ENCODE data around the gene SEPTIN7. TPM values are rescaled to one million over a fixed set of nuclear protein-coding genes. Genes with fewer than 3 reads are reported as not detected.

The SEPTIN7 gene
- total and polyA plus RNA-seq, 2 donors from 2014 or later = 125 to 189 TPM

DNA sequence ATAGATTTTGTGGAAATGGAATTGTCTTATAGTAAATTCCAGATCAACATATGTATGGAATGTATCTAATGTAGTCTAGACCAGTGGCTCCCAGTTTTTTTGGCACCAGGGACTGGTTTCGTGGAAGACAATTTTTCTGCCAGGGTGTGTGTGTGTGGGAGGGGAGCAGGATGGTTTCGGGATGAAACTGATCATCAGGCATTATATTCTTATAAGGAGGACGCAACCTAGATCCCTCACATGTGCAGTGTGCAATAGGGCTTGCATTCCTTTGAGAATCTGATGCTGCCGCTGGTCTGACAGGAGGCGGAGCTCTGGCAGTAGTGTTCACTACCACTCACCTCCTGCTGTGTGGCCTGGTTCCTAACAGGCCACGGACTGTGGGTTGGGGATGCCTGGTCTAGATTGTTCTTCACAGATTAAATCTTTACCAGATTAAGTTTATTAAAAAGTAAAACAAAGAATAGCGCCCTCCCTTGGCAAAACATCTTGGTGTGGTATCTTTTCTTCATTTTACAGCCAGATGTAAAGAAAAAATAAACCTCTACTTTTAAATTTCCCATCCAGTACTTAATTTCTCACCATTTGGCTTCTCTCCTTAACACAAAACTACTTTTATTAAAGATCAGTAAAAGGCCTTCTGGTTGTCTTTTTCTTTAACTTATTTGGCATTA, 48.4 kb downstream of the SEPTIN7 start:
- no peak overlapping the region for H3K4me3 ChIP-seq (ENCODE audit: low read length in 3 of 3)
- no peaks in the 10 kb centered on the region for H3K27me3 ChIP-seq (ENCODE audit: control insufficient read depth, insufficient read depth, low read length)
- peaks cover 0 to 3% (median 0%) of the 10 kb centered on the region in 3 donors for H3K4me1 ChIP-seq (ENCODE audit: control insufficient read depth in 2 of 3, insufficient read depth in 2 of 3, low read depth in 1 of 3, low read length in 3 of 3)
- TF ChIP-seq, protein P1, sequence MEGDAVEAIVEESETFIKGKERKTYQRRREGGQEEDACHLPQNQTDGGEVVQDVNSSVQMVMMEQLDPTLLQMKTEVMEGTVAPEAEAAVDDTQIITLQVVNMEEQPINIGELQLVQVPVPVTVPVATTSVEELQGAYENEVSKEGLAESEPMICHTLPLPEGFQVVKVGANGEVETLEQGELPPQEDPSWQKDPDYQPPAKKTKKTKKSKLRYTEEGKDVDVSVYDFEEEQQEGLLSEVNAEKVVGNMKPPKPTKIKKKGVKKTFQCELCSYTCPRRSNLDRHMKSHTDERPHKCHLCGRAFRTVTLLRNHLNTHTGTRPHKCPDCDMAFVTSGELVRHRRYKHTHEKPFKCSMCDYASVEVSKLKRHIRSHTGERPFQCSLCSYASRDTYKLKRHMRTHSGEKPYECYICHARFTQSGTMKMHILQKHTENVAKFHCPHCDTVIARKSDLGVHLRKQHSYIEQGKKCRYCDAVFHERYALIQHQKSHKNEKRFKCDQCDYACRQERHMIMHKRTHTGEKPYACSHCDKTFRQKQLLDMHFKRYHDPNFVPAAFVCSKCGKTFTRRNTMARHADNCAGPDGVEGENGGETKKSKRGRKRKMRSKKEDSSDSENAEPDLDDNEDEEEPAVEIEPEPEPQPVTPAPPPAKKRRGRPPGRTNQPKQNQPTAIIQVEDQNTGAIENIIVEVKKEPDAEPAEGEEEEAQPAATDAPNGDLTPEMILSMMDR (IDR thresholded peaks at IDR 0.05; ENCODE audit: borderline replicate concordance, extremely low read depth, insufficient read depth) = no peak
- H3K9me3 ChIP-seq (ENCODE audit: control insufficient read depth in 2 of 3, insufficient read depth in 1 of 3, low read length in 3 of 3) = no peaks in the 10 kb centered on the region
- H3K9ac ChIP-seq (ENCODE audit: low read length in 3 of 3) = no peak overlapping the region
- no peak for FAIRE-seq
- intact Hi-C loops (cut with DNase I) = no loop called here
- no peak for DNase-seq
- no peaks in the 10 kb centered on the region for H3K36me3 ChIP-seq (ENCODE audit: control insufficient read depth in 2 of 3, insufficient read depth in 3 of 3, low read length in 3 of 3)
- no peak overlapping the region for H3K27ac ChIP-seq (ENCODE audit: low read depth in 2 of 2, low read length in 2 of 2)

DNA sequence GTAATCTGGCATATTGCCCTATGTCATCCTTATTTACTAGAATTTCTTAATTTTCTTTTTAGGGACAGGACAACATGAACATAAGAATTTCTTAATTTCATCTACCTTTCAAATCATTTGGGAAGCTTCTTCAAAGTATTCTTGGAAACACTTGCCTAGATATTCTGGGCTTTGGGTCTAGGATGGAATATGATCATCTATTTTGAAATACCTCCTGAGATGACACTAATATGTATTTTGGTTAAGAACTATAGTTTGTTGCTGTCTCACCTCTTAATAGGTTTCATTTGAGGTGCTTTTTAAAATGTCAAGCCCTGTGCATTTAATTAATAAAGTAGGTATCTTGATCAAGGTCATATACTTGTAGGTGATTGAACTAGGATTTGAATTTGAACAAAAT, 49.1 kb downstream of the SEPTIN7 start:
- Histone ChIP-seq H3K27me3 (ENCODE audit: control insufficient read depth, insufficient read depth, low read length) (no peaks in the 10 kb centered on the region), H3K27ac (ENCODE audit: low read depth in 2 of 2, low read length in 2 of 2) (no peak overlapping the region), H3K9ac (ENCODE audit: low read length in 3 of 3) (no peak overlapping the region), H3K4me3 (ENCODE audit: low read length in 3 of 3) (no peak overlapping the region), H3K4me1 (ENCODE audit: control insufficient read depth in 2 of 3, insufficient read depth in 2 of 3, low read depth in 1 of 3, low read length in 3 of 3) (peaks cover 0 to 3% (median 0%) of the 10 kb centered on the region in 3 donors), H3K36me3 (ENCODE audit: control insufficient read depth in 2 of 3, insufficient read depth in 3 of 3, low read length in 3 of 3) (no peaks in the 10 kb centered on the region), H3K9me3 (ENCODE audit: control insufficient read depth in 2 of 3, insufficient read depth in 1 of 3, low read length in 3 of 3) (no peaks in the 10 kb centered on the region)
- TF ChIP-seq, protein P1 (IDR thresholded peaks at IDR 0.05; ENCODE audit: borderline replicate concordance, extremely low read depth, insufficient read depth) = no peak
- DNase-seq = no peak
- no peak for FAIRE-seq
- intact Hi-C loops (cut with DNase I) = no loop called here

Other genes starting within 250 kb of the SEPTIN7 start
- 28.9 TPM for gene HERPUD2, start 105.9 kb upstream of the SEPTIN7 start, total RNA-seq
- 10.0 TPM for gene HERPUD2, start 105.9 kb upstream of the SEPTIN7 start, polyA plus RNA-seq (ENCODE audit: insufficient read depth, low read depth, low replicate concordance)

All from kidney (tissue), 14 donors.